HG03280 (cell line): ENCODE data around the gene ADRA2C.

Experiments
- ATAC-seq: cut with Tn5 transposase; IDR thresholded peaks from one replicate; pipeline ENCODE4 v1.9.1; 2021; ENCODE audit warnings: mild to moderate bottlenecking, moderate library complexity; ENCODE audit not compliant: unreplicated experiment

The ADRA2C gene

GRCh38 chr4:3766036-3766784 lies at the start of gene ADRA2C:
ADRA2C (plus strand) TSS chr4:3766385; CDS start chr4:3766607, 222 bp downstream.
- no peak for ATAC-seq

GRCh38 chr4:3716631-3717235 lies 49.5 kb upstream of the ADRA2C start:
- ATAC-seq: no peak

GRCh38 chr4:3717241-3717640 lies 48.9 kb upstream of the ADRA2C start:
- ATAC-seq: no peak

DNA sequence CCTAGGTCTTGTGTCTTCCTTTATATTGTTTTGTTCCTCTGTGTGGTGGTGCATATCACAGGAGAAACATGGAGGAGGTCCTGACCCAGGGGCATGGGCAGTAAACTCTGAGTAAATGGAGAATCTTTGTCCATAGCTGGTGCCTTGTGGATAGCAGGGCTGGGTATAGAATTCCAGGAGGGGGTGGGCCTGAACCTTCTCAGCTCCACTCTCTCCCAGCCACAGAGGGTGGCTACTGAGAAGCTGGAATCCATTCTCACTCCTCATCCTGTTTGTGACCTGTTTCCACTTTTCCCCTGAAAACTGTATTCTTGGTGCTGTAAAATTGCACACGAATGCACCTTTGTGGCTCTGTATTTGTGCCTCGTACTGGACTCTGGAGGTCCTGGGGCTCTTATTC lies 47.7 kb upstream of the ADRA2C start:
- no peak for ATAC-seq

GRCh38 chr4:3719191-3719590 lies 47.0 kb upstream of the ADRA2C start:
- ATAC-seq: no peak

- ATAC-seq: no peak
Observed at GRCh38 chr4:3719836-3720235, 46.3 kb upstream of the ADRA2C start.

DNA sequence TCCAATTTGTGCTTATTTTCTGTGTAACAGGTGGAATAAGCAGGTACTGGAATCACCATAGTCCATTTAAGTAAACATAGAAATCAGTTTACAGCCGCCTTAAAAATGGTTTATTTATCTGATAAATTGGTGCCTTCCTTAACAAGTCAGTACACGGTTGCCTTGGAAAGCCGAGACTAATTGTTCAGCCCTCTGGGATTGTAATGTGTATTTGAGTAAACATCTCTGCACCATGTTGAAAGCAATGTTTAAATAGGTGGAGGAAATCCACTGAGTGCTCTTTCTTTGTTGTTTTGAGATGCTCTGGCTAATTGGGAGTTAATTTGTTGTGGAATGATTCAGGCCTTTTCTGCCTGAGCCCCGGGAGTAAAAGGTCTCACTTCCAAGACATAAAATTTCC lies 45.7 kb upstream of the ADRA2C start:
- ATAC-seq: no peak

DNA sequence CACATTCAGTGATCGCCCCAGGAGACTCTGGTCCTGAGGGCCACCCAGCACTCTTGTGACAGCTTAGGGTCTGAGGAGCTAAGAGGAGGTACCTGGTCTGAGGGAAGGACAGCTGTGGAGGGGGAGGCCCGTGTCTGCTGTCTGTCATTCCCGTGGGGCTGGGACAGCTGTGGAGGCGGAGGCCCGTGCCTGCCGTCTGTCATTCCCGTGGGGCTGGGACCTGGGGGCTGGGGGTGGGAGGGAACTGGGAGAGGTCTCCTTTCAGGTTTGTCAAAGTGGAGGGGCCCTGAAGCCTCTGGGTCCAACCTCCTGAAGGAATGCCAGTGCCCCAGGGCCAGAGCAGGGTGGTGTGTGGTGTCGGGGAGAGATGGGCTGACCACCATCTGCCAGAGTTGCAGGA lies 45.0 kb upstream of the ADRA2C start:
- no peak for ATAC-seq

DNA sequence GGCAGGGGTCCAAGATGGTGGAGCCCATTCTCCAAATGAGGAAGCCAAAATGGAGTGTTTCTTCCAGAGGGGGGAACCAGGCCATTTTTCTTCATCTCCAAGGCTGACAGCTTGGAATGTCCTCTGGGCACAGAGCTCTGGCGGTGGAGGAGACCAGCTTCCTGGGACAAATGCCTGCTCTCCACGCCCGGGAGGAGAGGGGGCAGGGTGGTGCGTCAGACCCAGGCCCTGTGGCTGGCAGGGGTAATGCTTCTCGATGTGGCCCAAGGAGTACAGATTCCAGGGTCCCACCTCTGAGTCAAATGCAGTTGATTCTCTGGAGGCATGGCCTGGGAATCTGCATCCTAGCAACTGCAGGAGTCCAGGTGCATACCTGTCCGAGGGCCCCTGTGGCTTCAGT lies 44.6 kb upstream of the ADRA2C start:
- ATAC-seq: no peak

GRCh38 chr4:3722446-3723231 lies 43.5 kb upstream of the ADRA2C start:
- ATAC-seq: no peak

- no peak for ATAC-seq
Observed at GRCh38 chr4:3723232-3723642, 42.9 kb upstream of the ADRA2C start.

DNA sequence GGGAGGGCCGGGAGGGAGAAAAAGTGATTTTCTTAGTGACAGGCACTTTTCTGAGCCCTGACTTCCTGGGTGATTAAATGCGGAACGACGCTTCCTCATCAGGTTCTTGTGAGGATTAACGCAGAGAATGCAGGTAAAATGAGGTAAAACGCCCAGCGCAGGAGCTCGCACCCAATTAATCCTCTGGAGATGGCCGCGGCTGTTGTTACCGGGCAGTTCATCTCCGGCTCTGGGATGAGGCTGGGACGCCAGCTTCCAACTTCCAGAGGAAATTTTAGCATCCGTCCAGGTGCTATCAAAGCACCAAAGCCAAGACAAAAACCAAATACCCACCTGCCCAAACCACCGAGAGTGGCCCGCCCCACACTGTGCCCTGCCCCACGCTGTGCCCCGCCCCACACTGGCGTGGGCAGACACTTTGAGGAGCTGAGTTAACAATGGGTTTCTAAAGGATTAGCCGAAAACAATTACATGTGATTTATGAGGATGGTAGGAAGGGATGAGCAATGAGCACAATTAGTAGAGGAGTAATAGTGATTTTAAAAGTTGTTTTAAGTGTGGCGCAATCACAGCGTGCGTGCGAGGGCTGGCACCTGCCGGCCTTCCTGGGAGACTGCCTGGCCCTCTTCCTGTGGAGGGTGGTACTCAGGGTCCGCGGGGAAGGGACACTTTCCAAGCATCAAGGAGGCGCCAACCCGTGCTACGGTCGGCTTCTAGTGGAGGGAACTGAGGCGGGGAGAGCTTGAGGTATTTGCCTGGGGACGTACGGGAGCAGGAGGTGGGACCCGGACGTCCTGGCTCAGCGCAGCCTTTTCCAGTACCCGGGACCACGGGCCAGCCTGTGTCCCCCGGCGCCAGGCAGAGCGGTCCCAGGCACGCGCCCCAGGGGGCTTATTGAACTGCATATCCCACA lies 41.6 kb upstream of the ADRA2C start:
- no peak for ATAC-seq

DNA sequence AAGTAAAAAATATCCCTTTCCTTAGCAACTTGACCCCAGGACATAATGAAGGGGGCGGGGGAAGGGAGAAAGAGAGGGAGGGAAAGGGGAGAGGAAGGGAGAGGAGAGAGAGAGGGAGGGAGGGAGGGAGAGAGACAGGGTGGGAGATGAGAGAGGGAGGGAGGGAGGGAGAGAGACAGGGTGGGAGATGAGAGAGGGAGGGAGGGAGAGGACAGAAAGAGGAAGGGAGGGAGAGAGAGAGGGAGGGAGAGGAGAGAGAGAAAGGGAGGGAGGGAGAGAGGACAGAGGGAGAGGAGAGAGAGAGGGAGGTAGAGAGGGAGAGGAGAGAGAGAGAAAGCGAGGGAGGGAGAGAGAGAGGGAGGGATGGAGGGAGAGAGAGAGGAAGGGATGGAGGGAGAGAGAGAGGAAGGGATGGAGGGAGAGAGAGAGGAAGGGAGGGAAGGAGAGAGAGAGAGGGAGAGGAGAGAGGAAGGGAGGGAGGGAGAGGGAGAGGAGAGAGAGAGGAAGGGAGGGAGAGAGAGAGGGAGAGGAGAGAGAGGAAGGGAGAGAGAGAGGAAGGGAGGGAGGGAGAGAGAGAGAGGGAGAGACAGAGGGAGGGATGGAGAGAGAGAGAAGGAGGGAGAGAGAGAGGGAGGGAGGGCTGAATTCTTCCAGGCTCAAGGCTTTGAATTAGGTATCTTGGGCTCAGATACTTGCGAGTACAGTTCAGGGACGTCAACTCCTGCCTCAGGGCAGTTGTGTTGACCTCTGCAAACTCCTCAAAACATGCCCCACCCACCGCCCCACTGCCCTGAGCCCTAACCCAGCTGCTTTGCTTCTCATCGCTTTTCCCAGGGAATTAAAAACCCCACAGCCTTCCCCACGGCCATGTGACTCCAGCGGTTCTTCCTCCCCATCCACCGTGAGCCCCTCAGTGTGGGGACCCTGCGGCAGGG lies 40.0 kb upstream of the ADRA2C start:
- no peak for ATAC-seq

DNA sequence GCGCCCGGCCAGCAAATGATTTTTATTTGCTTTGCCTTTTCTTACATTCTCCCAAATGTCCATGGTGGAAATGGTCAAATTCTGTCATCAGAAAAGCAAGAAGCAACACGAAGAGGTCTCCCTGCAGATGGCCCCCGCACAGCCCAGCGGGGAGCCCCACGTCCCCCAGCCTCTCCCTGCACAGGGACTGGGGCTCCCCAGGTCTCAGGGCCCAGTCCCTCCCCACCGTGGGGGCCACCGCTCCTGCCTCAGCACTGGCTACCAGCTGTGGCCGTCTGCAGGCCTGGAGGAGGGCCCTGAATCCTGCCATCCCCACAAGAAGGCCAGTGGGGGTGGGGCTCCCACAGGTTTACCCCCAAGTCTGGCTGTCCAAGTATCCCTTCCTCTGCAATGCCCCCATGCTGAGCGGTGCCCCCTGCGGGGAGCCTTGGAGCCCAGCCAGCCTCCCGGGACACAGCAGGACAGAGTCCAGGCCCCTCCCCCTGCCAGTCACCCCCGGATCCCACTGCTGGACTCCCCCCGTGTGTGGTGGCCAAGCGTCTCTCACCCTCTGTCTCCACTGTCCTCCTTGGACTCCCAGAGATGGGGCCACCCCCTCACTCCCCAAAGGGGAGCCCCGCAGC lies 38.2 kb upstream of the ADRA2C start:
- no peak for ATAC-seq

DNA sequence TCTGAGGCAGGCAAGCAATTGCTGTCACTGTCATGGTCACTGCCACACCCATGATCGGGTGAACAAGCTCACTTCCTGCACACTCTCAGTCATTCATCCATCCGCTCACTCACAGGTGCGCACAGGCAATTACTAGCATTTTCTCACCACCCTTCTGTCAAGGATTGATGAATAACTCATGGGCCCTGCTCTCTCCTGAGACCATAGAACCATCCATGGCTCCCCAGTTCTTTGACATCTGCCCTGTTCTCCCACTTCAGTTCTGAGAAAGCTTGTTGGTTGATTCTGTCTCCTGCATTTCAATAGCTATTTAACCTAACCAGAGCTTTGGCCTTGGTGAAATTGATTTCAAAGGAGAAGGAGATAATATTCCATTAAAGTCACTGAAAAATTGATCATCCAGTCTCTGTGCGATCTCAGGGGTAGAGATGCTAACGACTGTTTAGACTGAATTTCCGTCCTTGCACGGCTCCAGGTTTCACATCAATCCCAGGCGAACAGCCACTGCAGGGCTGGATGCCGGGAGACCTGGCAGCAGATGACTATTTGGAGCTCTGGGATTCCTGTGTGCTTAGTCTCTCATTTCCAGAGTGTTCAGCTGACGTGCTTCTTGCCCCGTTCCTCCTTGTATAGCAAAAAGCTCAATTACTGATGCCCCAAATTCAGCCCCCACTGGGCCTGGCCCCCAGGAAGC lies 36.9 kb upstream of the ADRA2C start:
- no peak for ATAC-seq

DNA sequence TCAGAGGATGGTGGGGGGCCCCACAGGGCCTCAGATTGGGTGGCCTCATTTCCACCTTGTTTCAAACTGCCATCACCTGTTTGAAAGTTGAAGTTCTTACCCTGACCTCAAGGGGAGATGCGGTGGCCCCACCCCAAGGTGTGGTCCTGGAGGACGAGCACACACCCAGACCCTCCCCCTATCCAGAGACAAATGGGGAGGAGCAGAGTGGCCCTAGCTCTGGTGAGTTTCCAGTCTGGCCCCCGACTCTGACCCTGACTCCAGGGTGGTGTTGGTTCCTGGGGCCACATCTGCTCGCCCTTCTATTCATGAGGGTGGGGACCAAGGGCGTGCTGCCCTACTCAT lies 36.3 kb upstream of the ADRA2C start:
- no peak for ATAC-seq

DNA sequence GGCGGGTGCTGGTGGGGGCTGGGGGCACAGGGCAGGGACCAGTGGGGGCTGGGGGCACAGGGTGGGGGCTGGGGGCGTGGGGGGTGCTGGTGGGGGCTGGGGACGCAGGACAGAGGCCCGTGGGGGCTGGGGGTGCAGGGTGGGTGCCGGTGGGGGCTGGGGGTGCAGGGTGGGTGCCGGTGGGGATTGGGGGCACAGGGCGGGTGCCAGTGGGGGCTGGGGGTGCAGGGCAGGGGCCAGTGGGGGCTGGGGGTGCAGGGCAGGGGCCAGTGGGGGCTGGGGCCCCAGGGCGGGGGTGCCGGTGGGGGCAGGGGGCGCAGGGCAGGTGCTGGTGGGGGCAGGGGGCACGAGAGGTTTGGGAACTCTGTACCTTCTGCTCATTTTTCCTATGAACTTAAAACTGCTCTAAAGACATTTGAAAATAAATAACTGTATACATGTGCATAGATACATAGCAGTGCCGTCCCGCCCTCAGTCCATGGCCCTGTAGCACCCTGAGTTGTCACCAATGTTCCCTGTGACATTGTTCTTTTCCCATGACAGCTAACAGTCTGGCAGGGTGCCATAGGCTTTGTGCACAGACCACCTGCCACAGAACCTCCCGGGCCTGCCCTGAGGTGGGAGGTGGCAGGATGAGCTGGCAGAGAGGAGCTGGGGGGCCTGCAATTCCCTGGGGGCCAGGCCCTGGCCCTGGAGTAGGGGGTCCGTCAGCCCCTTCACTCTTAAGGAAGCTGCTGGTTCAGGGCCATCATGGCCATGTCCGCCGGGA lies 35.6 kb upstream of the ADRA2C start:
- ATAC-seq: no peak
